ENCODE results near the gene IL32.
"Not testable (repeated sequence)": the region's sequence is repeated elsewhere in the genome, so short reads cannot be mapped to it uniquely, and the experiment has no call there.

The IL32 gene

DNA sequence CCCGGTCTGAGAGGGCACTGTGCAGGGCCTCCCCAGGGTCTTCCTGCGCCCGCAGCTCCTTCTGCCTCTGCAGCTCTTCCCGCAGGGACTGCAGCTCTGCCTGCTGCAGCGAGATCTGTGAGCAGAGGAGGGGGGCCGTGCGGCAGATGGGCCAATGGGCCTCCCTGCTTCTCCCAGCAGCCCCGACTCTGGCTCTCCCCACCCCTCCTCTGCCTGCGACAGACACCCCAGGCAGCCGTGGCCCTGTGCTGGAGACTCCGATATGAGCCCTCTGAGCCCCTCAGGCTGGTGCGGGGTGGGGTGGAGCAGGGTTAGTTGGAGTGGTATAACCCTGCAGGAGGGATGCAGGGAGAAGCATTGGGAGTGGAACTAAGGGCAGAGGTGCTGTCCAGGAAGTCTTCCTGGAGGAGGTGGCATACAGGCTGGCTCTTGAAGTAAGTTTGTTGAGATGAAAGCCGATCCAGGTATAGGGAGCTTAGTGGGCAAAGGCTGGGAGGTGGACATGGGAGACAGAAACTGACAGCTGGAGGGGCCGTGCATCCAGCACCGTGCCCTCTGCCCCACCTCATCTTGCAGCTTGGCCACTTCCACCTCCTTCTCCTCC, 36.6 kb upstream of the IL32 start:
- FAIRE-seq: no peak

DNA sequence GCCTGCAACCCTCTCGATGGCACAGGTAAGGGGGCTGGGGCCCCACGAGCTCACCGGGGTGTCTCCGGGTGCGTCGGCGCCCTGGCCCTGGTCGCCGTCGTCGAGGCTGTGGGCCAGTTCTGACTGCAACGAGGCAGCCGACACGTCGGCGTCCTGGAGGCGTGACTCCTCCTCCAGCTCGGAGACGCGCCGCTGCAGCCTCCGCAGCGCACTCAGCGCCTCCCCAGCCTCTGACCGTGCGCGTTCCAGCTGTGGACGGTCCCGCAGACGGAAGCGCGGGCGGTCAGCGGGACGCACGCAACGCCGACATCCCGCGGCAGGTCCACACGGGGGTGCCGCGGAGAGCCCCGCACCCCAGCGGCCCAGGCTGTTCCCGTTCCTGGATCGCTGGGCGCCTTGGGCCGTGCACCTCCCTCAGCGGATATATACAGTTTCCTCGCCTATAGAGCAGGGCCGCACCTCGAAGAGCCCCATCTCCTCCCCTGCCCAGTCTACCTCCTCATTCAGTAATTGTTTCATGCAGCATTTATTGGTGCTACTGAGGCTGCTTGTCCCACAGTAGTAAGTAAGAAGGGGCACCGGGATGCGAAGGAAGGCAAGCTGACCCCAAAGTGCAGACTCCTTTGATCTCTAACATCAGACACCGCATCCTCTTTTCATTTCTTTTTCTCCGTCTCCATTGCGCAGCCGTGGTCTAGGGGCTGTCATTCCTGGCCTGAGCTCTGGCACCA, 35.8 kb upstream of the IL32 start:
- no peak for FAIRE-seq

DNA sequence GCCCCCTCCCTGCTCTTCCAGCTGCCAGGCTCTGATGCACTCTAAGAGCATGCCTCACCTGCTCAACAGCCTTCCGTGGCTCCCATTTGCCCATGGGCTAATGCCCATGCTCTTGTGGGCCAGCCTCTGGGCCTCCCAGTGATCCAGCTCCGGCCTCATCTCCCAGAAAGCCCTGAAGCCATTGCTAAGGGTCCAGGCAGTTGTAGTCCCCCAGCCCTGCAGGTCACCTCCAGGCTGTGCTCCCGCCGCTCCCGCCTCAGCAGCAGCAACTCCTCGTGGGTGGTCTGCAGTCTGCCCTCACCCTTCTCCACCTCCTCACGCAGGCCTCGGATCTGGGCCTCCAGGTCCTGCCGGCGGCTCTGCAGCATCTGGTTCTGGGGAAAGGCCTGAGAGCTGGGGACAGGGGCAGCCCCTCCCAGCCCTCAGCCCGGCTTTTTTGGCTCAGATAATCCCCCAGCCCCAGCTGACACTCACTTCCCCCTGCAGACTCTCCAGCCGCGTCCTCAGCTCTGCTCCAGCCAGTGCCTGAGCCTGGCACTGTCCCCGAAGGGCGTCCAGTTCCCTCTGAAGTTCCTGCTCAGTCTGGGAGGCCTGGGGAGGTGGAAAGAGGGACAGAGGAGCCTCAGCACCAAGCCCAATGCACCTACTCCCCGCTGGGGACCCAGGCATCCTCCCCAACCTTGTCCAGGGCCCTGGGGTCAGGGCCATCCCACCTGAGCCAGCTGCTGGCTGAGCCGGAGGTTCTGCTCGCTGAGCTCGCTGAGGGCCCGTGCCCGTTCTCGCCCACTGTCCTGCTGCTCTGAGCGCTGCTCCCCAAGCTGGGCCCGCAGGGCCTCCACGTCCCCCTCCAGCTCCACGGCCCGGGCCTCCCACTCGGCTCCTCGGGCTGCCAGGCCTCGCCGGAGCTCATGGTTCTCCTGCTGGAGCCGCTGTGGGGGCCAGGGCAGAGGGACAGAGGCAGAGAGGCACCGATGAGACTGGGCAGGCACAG, 34.9 kb upstream of the IL32 start:
- FAIRE-seq: no peak

DNA sequence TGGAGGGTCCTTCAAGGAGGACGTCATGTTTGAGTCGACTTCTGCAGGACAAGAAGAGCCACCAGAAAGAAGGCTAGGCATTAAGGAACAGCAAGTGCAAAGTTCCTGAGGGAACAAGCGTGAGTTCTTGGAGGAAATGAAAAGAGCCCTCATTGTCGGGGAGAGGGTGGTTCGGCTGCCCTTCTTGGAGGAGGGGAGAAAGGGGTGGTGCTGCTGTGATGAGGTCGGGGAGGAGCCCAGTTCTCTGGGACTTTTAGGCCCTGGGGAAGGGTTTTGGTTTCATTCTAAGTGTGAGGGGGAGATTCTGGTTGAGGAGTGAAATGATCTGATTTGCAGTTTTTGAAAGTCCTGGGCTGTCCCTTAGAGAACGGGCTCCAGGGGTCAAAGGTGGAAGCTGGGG, 32.8 kb upstream of the IL32 start:
- FAIRE-seq: no peak

DNA sequence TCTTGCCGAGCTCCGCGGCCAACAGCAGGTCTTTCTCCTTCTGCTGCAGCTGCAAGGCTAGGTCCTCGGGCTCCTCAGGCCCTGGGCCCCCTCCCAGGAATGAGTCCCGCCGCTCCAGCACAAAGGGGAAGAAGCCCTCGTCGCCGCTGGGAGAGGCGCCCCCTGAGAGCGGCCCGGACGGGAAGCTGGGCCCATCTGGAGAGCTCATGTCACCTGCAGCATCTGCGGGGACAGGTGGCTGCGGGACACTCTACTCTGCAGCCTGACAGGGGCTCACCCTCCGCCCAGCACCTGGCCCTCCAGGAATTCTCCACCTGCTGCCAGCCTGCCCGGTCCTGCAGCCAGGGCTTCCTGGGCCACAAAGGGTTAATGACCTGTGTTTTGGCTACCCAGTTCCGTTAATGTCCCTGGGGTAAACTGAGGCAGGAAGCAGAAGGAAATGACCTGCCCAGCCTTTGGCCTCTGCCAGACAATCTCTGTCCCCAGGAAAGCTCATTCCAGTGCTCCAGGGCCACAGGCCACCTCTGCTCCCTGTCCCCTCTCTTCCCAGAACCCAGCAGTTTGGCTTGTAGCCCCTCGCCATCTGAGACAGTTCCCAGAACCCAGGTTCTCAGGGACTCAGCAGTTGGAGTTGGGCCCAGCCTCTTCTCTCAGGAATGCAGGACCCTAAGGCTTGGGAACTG, 30.0 kb upstream of the IL32 start:
- FAIRE-seq: no peak

DNA sequence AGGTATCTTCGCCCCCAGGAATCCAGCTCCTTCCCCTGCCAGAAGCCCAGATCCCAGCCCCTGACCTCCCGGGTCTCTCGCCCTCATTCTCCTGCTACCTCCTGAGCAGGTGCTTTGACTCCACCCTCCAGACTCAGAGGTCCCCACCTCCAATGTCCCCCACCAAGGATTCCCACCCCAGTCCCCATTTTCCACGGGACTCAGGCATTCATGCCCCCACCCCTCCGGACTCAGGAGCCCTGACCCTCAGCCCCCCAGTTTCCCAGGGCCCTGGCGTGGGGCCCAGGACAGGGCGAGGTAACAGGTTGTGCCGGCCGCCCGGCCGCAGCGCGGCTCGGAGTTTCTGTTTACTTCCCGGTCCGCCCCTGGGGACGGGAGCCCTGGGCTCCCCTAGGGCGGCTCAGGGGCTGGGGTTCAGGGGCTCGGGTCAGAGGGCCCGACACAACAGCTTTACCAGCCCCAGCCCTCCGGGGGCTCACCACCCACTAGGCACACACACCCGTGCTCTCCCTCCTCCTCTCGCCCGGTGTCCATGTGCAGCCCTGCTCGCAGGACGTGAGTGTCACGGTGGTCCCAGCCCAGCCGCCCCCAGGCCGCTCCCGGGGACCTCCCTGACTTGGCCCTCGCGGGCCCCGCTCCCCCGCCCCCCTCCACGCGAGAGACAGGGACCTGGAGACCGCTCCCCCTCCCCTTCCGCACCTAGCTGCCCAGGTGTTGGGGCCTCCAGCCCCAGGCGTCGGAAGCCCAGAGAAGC, 29.3 kb upstream of the IL32 start:
- FAIRE-seq: no peak

DNA sequence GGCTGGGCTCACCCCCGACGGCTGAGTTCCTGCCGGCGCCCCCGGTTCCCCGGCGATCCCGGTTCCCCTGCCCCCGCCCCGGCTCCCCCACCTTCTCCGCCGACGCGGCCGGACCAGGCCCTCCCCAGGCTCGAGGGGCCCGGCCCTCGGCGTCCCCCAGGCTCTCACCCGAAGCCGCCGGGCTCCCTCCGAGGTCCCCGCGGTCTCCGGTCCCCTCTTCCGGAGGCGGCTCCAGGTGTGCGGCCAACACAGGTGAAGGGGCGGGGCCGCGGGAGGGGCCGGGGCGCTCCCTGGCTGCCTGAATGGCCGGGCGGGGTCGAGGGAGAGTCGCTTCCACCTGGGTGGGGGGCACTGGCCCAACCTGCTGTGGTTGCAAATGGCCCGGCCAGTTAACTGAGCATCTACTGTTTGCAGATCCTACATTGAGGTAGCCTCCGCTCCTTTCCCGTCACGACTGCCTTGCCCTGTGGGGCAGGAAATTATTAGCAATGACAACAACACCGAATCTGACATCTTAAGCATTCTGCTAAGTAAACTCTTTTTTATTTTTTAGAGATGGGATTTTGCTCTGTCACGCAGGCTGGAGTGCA, 28.6 kb upstream of the IL32 start, which contains the start of gene BICDL2:
Gene BICDL2, minus strand, starts transcription at position 219 of the 590 bp plus-strand sequence. CDS start 1,448 bp downstream, outside the sequence.
- FAIRE-seq: no peak

DNA sequence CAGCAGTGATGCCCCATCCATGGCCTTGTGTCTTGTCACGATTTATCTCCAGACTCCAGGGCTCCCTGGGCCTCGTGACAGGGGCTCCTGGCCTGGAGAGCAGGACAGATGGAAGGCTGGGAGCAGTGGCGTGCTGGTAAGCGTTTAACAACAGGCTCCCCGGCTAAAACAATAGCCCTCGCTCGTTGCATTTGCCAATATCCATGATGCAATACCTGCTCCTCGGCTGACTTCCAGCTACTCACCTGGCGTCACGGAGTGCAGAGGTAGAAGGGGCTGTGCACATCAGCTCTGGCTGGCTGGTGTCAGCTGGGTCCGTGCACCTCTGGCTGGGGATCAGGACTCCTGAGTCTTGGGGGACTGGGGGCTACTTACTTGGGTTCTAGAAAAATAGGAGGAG, 27.2 kb upstream of the IL32 start:
- FAIRE-seq: no peak

DNA sequence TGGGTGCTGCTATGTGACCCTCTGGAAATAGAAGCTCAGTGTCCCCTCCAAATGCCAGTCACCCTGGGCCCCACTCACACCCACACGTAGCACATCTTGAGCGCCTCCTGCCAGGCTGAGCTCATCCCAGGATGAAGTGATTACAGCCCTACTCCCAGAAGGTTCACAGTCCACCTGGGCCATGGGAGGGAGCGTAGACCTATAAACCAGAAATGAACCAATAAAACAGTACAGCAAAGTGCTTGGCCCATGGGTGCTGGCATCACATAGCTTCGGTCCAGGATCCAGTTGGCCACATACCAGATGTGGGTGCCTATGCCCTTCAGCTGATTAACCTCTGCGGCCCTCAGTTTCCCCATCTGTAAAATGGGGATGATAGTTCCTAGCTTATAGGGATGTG, 26.5 kb upstream of the IL32 start:
- FAIRE-seq: no peak

DNA sequence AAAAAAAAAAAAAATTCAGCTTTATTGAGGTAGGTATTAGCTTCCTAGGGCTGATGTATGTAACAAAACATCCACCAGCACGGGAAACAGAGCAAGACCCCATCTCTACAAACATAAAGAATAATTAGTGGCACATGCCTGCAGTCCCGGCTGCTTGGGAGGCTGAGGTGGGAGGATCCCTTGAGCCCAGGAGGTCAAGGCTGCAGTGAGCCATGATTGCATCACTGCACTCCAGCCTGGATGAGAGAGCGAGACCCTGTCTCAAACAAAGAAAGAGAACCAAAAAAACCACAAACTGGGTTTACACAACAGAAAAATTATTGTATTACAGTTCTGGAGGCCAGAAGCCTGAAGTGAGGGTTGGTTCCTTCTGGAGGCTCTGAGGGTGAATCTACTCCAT, 23.1 kb upstream of the IL32 start:
- FAIRE-seq: no peak

DNA sequence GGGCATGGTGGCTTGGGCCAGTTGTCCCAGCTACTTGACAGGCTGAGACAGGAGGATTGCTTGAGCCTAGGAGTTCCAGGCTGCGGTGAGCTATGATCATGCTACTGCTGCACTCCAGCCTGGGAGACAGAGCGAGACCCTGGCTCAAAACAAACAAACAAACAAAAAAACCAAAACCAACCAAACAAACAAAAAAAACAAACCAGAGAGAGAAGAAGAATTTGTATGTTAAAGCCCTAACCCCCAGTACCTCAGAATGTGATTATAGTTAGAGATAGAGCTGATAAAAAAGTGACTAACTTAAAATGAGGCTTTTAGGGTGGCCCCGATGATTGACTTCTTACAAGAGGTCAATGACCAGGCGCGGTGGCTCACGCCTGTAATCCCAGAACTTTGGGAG, 20.7 kb upstream of the IL32 start:
- no peak for FAIRE-seq

DNA sequence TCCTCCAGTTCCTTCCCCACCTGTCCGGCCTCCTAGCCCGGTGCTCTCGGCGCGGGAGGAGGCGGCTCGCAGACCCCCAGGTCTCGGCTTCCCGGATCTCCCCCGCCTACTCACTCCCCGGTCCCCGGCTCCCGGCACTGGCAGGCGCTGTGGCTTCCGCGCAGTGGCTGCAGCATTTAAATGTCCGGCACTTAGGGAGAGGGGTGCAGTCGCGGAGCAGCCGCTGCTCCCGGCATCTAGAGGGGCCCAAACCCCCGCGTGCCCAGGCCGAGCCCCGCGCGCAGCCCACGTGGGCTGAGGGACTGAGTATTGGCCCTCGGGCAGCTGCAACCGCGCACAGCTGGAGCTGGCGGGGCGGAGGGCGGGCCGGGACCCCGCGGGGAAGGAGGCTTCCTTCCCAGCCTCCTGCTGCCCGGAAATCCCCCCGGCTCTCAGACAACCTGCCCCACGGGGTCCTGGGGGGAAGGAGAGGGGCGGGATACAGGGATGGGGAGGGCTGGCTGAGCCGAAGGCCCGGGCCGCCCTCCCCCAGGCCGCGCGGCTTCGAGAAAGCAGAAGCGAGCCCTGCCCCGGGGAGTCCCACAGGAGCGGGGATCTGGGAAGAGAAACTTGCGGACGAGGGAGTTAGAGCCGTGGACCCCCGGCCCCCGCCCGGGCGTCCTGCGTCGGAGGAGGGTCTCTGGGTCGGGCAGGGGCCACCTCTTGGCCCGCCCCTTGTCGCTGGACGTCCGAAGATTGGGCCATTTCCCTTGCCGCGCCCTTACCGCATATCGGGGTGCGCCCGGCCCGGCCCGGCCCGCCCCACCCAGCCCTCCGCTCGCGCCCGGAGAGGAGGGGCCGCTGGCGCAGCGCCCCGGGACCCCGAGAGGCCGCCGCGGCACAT, 19.4 kb upstream of the IL32 start, which contains the start of gene MMP25:
Gene MMP25, plus strand, starts transcription at position 804 of the 883 bp plus-strand sequence. CDS start 357 bp downstream, outside the sequence.
- no peak for FAIRE-seq

DNA sequence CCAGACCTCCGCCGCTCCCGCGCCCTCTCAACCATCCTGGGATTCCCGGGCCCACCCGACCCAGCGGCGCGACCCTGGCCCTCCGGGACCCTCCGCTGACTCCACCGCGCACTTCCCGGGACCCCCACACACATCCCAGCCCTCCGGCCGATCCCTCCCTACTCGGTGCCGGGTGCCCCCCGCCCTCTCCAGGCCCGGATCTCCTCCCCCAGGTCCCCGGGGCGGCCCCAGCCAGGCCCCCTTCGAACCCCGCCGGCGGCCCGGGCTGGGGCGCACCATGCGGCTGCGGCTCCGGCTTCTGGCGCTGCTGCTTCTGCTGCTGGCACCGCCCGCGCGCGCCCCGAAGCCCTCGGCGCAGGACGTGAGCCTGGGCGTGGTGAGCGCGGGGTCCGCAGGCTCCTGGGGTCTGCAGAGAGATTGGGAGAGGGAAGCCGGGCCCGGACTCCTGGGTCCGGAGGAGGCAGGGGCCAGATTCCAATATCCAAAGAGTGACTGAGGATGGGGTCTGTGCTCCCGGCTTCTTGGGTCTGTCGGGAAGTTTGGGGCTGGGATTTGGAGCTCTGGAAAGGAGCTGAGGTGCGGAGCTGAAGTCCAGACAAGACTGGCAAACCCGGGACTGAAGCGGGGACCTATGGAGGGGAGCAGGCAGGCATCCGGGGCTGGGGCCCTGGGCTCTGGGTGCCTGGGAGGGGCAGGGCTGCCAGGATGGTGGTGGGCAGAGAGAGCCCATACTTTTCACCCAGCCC, 18.6 kb upstream of the IL32 start:
- FAIRE-seq: no peak

DNA sequence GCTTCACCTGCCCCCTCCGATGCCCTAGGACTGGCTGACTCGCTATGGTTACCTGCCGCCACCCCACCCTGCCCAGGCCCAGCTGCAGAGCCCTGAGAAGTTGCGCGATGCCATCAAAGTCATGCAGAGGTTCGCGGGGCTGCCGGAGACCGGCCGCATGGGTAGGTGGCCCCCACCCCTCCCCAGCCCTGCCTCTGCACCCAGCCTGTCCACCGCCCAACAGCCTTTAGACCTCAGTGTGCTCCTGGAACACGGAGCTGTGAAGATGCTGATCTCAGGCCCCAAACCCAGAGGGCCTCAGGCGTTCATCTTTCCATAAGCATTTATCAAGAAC, 18.1 kb upstream of the IL32 start:
- FAIRE-seq: no peak

DNA sequence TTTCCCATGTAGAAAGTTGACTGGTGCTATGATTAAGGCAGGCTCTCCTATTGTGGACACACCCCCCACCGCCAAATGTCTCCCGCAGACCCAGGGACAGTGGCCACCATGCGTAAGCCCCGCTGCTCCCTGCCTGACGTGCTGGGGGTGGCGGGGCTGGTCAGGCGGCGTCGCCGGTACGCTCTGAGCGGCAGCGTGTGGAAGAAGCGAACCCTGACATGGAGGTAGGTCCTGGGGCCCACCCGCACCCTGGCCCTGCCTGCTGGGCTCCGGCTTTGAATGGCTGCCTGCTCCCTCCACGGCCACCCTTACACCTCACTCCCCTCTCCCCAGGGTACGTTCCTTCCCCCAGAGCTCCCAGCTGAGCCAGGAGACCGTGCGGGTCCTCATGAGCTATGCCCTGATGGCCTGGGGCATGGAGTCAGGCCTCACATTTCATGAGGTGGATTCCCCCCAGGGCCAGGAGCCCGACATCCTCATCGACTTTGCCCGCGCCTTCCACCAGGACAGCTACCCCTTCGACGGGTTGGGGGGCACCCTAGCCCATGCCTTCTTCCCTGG, 15.4 kb upstream of the IL32 start:
- no peak for FAIRE-seq

DNA sequence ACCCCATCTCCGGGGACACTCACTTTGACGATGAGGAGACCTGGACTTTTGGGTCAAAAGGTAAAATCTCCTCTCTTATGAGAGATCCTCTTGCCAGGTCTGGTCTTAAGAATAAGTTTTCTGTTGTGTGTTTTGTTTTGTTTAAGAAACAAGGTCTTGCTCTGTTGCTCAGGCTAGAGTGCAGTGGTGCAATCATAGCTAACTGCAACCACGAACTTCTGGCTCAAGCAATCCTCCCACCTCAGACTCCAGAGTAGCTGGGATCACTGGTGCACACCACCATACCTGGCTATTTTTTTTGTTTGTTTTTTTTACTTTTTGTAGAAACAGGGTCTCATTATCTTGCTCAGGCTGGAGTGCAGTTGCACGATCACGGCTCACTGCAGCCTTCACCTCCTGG, 15.0 kb upstream of the IL32 start:
- FAIRE-seq: no peak

DNA sequence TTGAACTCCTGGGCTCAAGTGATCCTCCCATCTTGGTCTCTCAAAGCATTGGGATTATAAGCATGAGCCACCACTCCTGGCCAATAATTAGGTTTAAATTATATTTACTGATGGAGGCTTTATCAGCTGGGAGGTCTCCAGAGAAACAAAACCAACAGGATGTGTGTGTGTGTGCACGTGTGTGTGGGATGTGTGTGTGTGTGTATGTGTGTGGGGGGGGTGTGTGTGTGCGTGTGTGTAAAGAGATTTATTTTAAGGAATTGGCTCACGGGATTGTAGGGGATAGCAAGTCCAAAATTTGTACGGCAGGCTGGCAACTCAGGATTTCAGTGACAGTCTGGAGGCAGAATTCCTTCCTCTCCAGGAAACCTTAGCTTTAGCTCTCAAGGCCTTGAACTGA, 14.4 kb upstream of the IL32 start:
- no peak for FAIRE-seq

DNA sequence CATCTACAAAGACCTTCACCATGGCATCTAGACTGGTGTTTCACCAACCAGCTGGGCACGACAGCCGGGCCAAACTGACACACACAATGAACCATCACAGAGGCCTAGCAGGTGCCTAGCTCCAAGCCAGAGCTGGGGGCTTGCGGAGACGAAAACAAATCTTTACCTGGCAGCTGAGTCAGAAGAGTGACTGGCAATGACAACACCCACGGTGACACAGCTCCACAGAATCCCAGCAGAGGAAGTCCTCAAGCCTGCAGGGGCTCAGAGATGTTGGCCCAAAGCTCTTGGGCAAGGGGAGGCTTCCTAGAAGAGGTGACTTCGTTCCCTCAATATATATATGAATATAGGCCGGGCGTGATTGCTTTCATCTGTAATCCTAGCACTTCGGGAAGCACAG, 13.9 kb upstream of the IL32 start:
- FAIRE-seq: no peak

DNA sequence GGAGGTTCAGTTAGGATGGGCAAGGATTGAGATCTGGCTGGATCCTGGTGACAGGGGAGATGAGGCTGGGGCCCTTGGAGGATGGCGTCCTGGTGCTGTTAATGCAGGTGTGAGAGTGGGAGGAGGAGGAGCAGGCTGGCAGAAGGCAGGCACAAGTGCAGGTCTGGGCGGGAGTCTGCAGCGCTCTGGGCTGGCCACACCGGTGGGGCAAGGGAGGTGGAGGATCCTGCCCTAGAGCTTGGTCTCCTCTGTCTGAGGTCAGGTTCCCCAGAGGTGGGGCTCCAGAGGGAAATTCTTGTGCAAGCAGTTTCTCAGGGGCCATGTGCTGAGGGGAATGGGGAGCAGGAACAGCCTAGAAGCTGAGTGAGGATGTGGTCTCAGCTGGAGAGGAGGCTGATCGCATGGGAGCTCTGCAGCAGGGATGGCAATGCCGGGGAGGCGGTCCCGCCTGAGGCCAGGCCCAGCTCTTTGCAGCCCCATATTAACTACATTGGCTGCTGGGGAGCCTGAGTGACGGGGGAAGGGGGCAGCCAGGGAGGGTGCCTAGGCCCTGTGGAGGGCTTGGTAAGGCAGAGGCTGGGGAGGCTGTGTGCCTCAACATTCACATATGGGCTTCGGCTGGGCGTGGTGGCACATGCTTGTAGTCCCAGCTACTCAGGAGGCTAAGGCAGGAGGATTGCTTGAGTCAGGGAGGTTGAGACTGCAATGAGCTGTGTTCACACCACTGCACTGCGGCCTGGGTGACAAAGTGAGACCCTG, 12.7 kb upstream of the IL32 start:
- FAIRE-seq: not testable (repeated sequence)
